ENCODE measurements around the gene SPRN. TPM values are rescaled to one million over a fixed set of nuclear protein-coding genes. Genes with fewer than 3 reads are reported as not detected.

The SPRN gene
- polyA plus RNA-seq, 1 experiment = 1.1 TPM

- Histone ChIP-seq H3K4me3 (ENCODE audit: low read depth, low read length) (no peak overlapping the region), H3K9me3 (ENCODE audit: control insufficient read depth, insufficient read depth, low read length) (peaks cover 49% of the 10 kb centered on the region), H3K27me3 (ENCODE audit: control insufficient read depth, insufficient read depth, low read length) (no peaks in the 10 kb centered on the region), H3K27ac (ENCODE audit: low read depth, low read length) (no peak overlapping the region)
- ChIA-PET POLR2A (no interaction called here), CTCF (no interaction called here)
- no peak for TF ChIP-seq CTCF (IDR thresholded peaks at IDR 0.05; ENCODE audit: low read depth, low read length)
- DNase-seq (ENCODE audit: low read depth, low spot score) = no peak
Measured at GRCh38 chr10:133455611-133456031, 31.2 kb upstream of the SPRN start.

- Histone ChIP-seq H3K9me3 (ENCODE audit: control insufficient read depth, insufficient read depth, low read length) (peaks cover 49% of the 10 kb centered on the region), H3K27me3 (ENCODE audit: control insufficient read depth, insufficient read depth, low read length) (no peaks in the 10 kb centered on the region), H3K27ac (ENCODE audit: low read depth, low read length) (no peak overlapping the region), H3K4me3 (ENCODE audit: low read depth, low read length) (no peak overlapping the region)
- ChIA-PET POLR2A (no interaction called here), CTCF (no interaction called here)
- no peak for TF ChIP-seq CTCF (IDR thresholded peaks at IDR 0.05; ENCODE audit: low read depth, low read length)
- DNase-seq (ENCODE audit: low read depth, low spot score) = no peak
Measured at GRCh38 chr10:133455196-133455595, 30.8 kb upstream of the SPRN start.

GRCh38 chr10:133454204-133454893 is 29.9 kb upstream of the SPRN start:
- Histone ChIP-seq H3K27ac (ENCODE audit: low read depth, low read length) (no peak overlapping the region), H3K4me3 (ENCODE audit: low read depth, low read length) (no peak overlapping the region), H3K9me3 (ENCODE audit: control insufficient read depth, insufficient read depth, low read length) (peaks cover 45% of the 10 kb centered on the region), H3K27me3 (ENCODE audit: control insufficient read depth, insufficient read depth, low read length) (no peaks in the 10 kb centered on the region)
- CTCF ChIA-PET = no interaction called here
- no peak for DNase-seq (ENCODE audit: low read depth, low spot score)
- POLR2A ChIA-PET = no interaction called here
- TF ChIP-seq CTCF (IDR thresholded peaks at IDR 0.05; ENCODE audit: low read depth, low read length) = no peak

- no peak for DNase-seq (ENCODE audit: low read depth, low spot score)
- Histone ChIP-seq H3K27me3 (ENCODE audit: control insufficient read depth, insufficient read depth, low read length) (no peaks in the 10 kb centered on the region), H3K27ac (ENCODE audit: low read depth, low read length) (no peak within 1 kb of the TSS), H3K9me3 (ENCODE audit: control insufficient read depth, insufficient read depth, low read length) (peaks cover 39% of the 10 kb centered on the region), H3K4me3 (ENCODE audit: low read depth, low read length) (no peak within 1 kb of the TSS)
- TF ChIP-seq CTCF (IDR thresholded peaks at IDR 0.05; ENCODE audit: low read depth, low read length) = no peak
- ChIA-PET CTCF (no interaction called here), POLR2A (no interaction called here)
Measured at GRCh38 chr10:133453516-133454203, 29.2 kb upstream of the SPRN start, which contains the start of gene SCART1. SCART1 (plus strand) TSS chr10:133453945; CDS start chr10:133453998, 53 bp downstream.

- Histone ChIP-seq H3K27ac (ENCODE audit: low read depth, low read length) (no peak overlapping the region), H3K4me3 (ENCODE audit: low read depth, low read length) (no peak overlapping the region), H3K9me3 (ENCODE audit: control insufficient read depth, insufficient read depth, low read length) (peaks cover 29% of the 10 kb centered on the region; the same call in 1 of the 2 replicates), H3K27me3 (ENCODE audit: control insufficient read depth, insufficient read depth, low read length) (no peaks in the 10 kb centered on the region)
- ChIA-PET CTCF (no interaction called here), POLR2A (no interaction called here)
- DNase-seq (ENCODE audit: low read depth, low spot score) = no peak
- TF ChIP-seq CTCF (IDR thresholded peaks at IDR 0.05; ENCODE audit: low read depth, low read length) = no peak
Measured at GRCh38 chr10:133452453-133452852, 28.0 kb upstream of the SPRN start.
